Peyer's patch (tissue), 4 donors: ENCODE data around the gene RIPOR1.

Source experiments
- CTCF ChIP-seq, 6 experiments: fragments of 450-650 bp in 4 of 6; fragments of 200-600 bp in 2 of 6; sonication (generic) in 1 of 6; IDR thresholded peaks; one replicate each; pipeline ENCODE4 v1.5.1; 2017 to 2019; ENCODE audit warnings: antibody characterized with exemption in 6 of 6, mild to moderate bottlenecking in 3 of 6, moderate library complexity in 1 of 6
- POLR2A ChIP-seq, 2 donors: fragments of 450-650 bp; IDR thresholded peaks; one replicate each; pipeline ENCODE4 v1.5.1; 2017; ENCODE audit warnings: antibody characterized with exemption in 2 of 2, mild to moderate bottlenecking in 2 of 2, moderate library complexity in 2 of 2

- TF ChIP-seq POLR2A (IDR thresholded peaks at IDR 0.05) (no peak), CTCF (IDR thresholded peaks at IDR 0.05) (no peak)
These were observed 23.8 kb downstream of the RIPOR1 start for GRCh38 chr16:67552476-67552875.
